ELF-1 (cell line): Measurements from ENCODE around the gene HAO1.
"Not testable (repeated sequence)": the region's sequence is repeated elsewhere in the genome, so short reads cannot be mapped to it uniquely, and the experiment has no call there.

Experiments used
- DNase-seq: peaks from one replicate; pipeline ENCODE4 v3.0.0-alpha.2; 2016; ENCODE audit warnings: low read depth, low spot score

Gene HAO1

DNA sequence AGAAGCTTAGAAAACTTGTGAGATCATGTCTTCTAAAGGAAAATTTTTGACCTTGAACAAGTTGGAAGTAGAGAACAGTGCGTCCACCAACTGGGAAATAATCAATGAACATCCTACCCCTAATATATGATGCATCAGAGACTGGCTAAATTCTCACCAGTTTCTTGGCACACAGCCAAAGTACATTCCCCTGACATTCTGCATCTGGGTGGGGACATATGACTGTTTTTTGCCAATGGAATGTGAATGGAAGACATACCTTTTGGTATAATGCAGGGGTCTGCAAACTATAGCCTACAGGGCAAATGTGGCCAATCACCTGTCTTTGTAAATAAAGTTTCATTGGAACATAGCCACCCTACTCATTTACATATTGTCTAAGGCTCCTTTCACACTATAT, 84.7 kb downstream of the HAO1 start:
- no peak for DNase-seq

GRCh38 chr20:7853493-7853892, 86.8 kb downstream of the HAO1 start:
- no peak for DNase-seq

- DNase-seq: no peak
These were observed 89.3 kb downstream of the HAO1 start for GRCh38 chr20:7850775-7851490.

- DNase-seq: no peak
These were observed 90.6 kb downstream of the HAO1 start for GRCh38 chr20:7849675-7850074.

GRCh38 chr20:7848351-7848750, 91.9 kb downstream of the HAO1 start:
- DNase-seq: no peak

- DNase-seq: no peak
These were observed 96.6 kb downstream of the HAO1 start for GRCh38 chr20:7843613-7844012.

GRCh38 chr20:7841971-7842310, 98.3 kb downstream of the HAO1 start:
- DNase-seq: no peak

GRCh38 chr20:7841291-7841970, 98.8 kb downstream of the HAO1 start:
- no peak for DNase-seq

GRCh38 chr20:7836076-7836475, 104.2 kb downstream of the HAO1 start:
- DNase-seq: no peak

DNA sequence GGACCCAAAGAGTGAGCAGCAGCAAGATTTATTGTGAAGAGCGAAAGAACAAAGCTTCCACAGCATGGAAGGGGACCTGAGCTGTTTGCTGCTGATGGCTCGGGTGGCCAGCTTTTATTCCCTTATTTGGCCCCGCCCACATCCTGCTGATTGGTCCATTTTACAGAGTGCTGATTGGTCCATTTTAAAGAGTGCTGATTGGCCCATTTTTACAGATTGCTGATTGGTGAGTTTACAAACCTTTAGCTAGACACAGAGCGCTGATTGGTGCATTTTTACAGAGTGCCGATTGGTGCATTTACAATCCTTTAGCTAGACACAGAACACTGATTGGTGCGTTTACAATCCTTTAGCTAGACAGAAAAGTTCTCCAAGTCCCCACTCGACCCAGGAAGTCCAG, 105.8 kb downstream of the HAO1 start:
- not testable (repeated sequence) for DNase-seq
